Gastroesophageal sphincter (tissue), 3 donors: ENCODE data around the gene KRTAP10-5.

Experiments used
- POLR2A ChIP-seq, 2 donors: fragments of 450-650 bp; IDR thresholded peaks; one replicate each; pipeline ENCODE4 v1.6.1; 2017; ENCODE audit warnings: antibody characterized with exemption in 2 of 2, mild to moderate bottlenecking in 2 of 2, moderate library complexity in 1 of 2
- POLR2AphosphoS5 ChIP-seq: sonication (generic); formaldehyde crosslinking; IDR thresholded peaks from one replicate; pipeline ENCODE4 v1.6.1; 2017; ENCODE audit warnings: antibody characterized with exemption
- TF ChIP-seq, protein P1 (sequence below), 4 experiments: fragments of 200-600 bp in 2 of 4; fragments of 450-650 bp in 2 of 4; sonication (generic) in 1 of 4; IDR thresholded peaks; one replicate each; pipeline ENCODE4 v1.5.1; 2017 to 2019; ENCODE audit warnings: antibody characterized with exemption in 4 of 4, mild to moderate bottlenecking in 2 of 4, moderate library complexity in 2 of 4

DNA sequence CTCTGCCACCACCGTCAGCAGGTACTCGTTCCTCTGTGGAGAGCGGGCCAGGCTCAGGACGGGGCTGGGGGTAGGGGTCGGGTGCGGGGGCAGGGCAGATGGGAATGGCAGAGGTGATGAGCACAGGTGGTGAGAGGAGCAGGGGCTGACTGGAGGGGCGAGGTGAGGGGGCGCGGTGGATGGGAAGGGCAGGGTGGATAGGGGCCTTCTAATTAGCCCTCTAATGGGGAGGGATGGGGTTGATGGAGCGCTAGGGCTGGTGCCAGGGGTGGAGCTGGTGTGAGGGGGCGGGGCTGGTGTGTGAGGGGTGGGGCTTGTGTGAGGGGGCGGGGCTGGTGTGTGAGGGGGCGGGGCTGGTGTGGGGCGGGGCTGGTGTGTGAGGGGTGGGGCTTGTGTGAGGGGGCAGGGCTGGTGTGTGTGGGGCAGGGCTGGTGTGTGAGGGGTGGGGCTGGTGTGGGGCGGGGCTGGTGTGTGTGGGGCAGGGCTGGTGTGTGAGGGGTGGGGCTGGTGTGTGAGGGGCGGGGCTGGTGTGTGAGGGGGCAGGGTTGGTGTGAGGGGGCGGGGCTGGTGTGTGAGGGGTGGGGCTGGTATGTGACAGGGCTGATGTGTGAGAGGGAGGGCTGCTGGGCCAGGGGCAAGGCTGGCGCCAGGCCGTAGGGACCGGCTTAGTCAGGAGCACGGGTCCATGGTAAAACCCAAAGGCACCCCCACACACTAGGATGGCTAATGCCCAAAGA, 46.3 kb downstream of the KRTAP10-5 start:
- TF ChIP-seq, protein P1, sequence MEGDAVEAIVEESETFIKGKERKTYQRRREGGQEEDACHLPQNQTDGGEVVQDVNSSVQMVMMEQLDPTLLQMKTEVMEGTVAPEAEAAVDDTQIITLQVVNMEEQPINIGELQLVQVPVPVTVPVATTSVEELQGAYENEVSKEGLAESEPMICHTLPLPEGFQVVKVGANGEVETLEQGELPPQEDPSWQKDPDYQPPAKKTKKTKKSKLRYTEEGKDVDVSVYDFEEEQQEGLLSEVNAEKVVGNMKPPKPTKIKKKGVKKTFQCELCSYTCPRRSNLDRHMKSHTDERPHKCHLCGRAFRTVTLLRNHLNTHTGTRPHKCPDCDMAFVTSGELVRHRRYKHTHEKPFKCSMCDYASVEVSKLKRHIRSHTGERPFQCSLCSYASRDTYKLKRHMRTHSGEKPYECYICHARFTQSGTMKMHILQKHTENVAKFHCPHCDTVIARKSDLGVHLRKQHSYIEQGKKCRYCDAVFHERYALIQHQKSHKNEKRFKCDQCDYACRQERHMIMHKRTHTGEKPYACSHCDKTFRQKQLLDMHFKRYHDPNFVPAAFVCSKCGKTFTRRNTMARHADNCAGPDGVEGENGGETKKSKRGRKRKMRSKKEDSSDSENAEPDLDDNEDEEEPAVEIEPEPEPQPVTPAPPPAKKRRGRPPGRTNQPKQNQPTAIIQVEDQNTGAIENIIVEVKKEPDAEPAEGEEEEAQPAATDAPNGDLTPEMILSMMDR (IDR thresholded peaks at IDR 0.05) = no peak
- TF ChIP-seq POLR2A (IDR thresholded peaks at IDR 0.05) = no peak
- no peak for TF ChIP-seq POLR2AphosphoS5
